PC-3 (cell line): ENCODE results near the gene MAPK4.

Experiments
- EZH2 ChIP-seq: fragments of 300-600 bp; sonication (generic); IDR thresholded peaks from one replicate; pipeline ENCODE4 v1.6.1; 2017; ENCODE audit warnings: antibody characterized with exemption, mild to moderate bottlenecking, low read length; ENCODE audit not compliant: unreplicated experiment
- TF ChIP-seq, protein P1 (sequence below): fragments of 300-600 bp; sonication (generic); conservative IDR thresholded peaks from 2 replicates; pipeline ENCODE4 v1.5.1; 2017; ENCODE audit warnings: antibody characterized with exemption, low read depth, mild to moderate bottlenecking, low read length

DNA sequence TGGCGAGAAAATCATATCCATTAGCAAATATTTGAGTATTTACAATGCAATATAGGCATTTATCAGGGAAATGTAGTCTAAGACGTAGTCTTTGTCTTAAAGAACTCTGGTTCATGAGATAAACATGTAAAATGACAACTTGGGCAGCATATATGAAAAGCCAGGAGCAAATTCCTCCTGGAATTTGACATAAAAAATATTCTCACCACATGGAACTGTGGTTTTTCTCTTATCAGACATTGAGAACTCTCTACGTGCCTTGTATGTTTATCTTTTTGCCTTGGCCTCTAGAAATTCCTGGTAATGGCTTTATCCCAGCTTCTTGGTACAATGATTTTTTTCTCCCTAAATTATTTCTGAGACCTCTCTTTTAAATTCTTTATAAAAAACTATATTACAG is 2.8 kb downstream of the MAPK4 start:
- TF ChIP-seq, protein P1, sequence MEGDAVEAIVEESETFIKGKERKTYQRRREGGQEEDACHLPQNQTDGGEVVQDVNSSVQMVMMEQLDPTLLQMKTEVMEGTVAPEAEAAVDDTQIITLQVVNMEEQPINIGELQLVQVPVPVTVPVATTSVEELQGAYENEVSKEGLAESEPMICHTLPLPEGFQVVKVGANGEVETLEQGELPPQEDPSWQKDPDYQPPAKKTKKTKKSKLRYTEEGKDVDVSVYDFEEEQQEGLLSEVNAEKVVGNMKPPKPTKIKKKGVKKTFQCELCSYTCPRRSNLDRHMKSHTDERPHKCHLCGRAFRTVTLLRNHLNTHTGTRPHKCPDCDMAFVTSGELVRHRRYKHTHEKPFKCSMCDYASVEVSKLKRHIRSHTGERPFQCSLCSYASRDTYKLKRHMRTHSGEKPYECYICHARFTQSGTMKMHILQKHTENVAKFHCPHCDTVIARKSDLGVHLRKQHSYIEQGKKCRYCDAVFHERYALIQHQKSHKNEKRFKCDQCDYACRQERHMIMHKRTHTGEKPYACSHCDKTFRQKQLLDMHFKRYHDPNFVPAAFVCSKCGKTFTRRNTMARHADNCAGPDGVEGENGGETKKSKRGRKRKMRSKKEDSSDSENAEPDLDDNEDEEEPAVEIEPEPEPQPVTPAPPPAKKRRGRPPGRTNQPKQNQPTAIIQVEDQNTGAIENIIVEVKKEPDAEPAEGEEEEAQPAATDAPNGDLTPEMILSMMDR: no peak
- TF ChIP-seq EZH2: no peak
